OCI-LY1 (cell line): ENCODE measurements around the gene EYA3.

Experiments
- H2AFZ ChIP-seq: fragments of 200-600 bp; sonication (generic), shearing (Covaris generic); 2 replicates; pipeline ENCODE4 v1.6.0; 2014; ENCODE audit warnings: antibody characterized with exemption, mild to moderate bottlenecking, low read length
- H3F3A ChIP-seq: fragments of 200-600 bp; sonication (generic), shearing (Covaris generic); 2 replicates; pipeline ENCODE4 v1.6.0; 2014; ENCODE audit warnings: mild to moderate bottlenecking, antibody characterized with exemption, low read length, moderate library complexity; ENCODE audit not compliant: insufficient read depth
- H3K27ac ChIP-seq: fragments of 200-600 bp; sonication (generic); 2 replicates; pipeline ENCODE4 v1.5.1; 2014; ENCODE audit warnings: low read length, mixed run types, mild to moderate bottlenecking, low read depth; ENCODE audit not compliant: poor library complexity, severe bottlenecking
- H3K27me3 ChIP-seq: fragments of 200-600 bp; sonication (generic); 2 replicates; pipeline ENCODE4 v1.6.0; 2014; ENCODE audit warnings: antibody characterized with exemption, mild to moderate bottlenecking, low read length, moderate library complexity; ENCODE audit not compliant: insufficient read depth
- H3K36me3 ChIP-seq: fragments of 200-600 bp; sonication (generic); 2 replicates; pipeline ENCODE4 v1.6.1; 2014; ENCODE audit warnings: mild to moderate bottlenecking, antibody characterized with exemption, low read length, moderate library complexity, mixed read lengths; ENCODE audit not compliant: insufficient read depth
- H3K4me1 ChIP-seq: fragments of 200-600 bp; sonication (generic); 2 replicates; pipeline ENCODE4 v1.5.1; 2014; ENCODE audit warnings: mild to moderate bottlenecking, low read length, moderate library complexity; ENCODE audit not compliant: insufficient read depth, severe bottlenecking
- H3K4me2 ChIP-seq: fragments of 200-600 bp; sonication (generic), shearing (Covaris generic); 2 replicates; pipeline ENCODE4 v1.6.1; 2014; ENCODE audit warnings: low read length
- H3K4me3 ChIP-seq: fragments of 200-600 bp; sonication (generic); 2 replicates; pipeline ENCODE4 v1.5.1; 2014; ENCODE audit warnings: low read length, low read depth, mild to moderate bottlenecking, mixed read lengths; ENCODE audit not compliant: poor library complexity, severe bottlenecking
- H3K79me2 ChIP-seq: fragments of 200-600 bp; shearing (Covaris generic); 2 replicates; pipeline ENCODE4 v1.6.1; 2016; ENCODE audit warnings: mixed run types, low read length, mixed read lengths; ENCODE audit not compliant: insufficient read depth
- H3K9ac ChIP-seq: fragments of 200-600 bp; sonication (generic), shearing (Covaris generic); 2 replicates; pipeline ENCODE4 v1.6.1; 2014; ENCODE audit warnings: mild to moderate bottlenecking, low read length, mixed read lengths
- H3K9me2 ChIP-seq: fragments of 200-600 bp; sonication (generic), shearing (Covaris generic); 2 replicates; pipeline ENCODE4 v1.6.1; 2014; ENCODE audit warnings: low read depth, mild to moderate bottlenecking, low read length, mixed read lengths
- H3K9me3 ChIP-seq: fragments of 200-600 bp; shearing (Covaris generic); 2 replicates; pipeline ENCODE4 v1.6.1; 2014; ENCODE audit warnings: low read length, mixed read lengths
- H4K20me1 ChIP-seq: fragments of 200-600 bp; sonication (generic), shearing (Covaris generic); 2 replicates; pipeline ENCODE4 v1.6.0; 2016; ENCODE audit warnings: mild to moderate bottlenecking, low read length; ENCODE audit not compliant: insufficient read depth
- CTCF ChIP-seq: fragments of 200-600 bp; sonication (generic), shearing (Covaris generic); IDR thresholded peaks from 2 replicates; pipeline ENCODE4 v1.5.1; 2017; ENCODE audit warnings: mild to moderate bottlenecking, antibody characterized with exemption, low read length, moderate library complexity, mixed read lengths
- EZH2 ChIP-seq: fragments of 200-600 bp; sonication (generic), shearing (Covaris generic); IDR thresholded peaks from 2 replicates; pipeline ENCODE4 v1.8.0; 2017; ENCODE audit warnings: borderline replicate concordance, mixed run types, mild to moderate bottlenecking, antibody characterized with exemption, low read length, moderate library complexity, mixed read lengths

EYA3 gene

GRCh38 chr1:27979859-27980201, 108.6 kb downstream of the EYA3 start:
- Histone ChIP-seq H3K79me2 (no peaks in the 10 kb centered on the region), H3K4me1 (no peaks in the 10 kb centered on the region), H2AFZ (no peak overlapping the region), H4K20me1 (no peaks in the 10 kb centered on the region), H3K9me3 (no peaks in the 10 kb centered on the region), H3F3A (no peaks in the 10 kb centered on the region), H3K36me3 (peaks cover 6% of the 10 kb centered on the region; the same call in 1 of the 2 replicates), H3K4me2 (no peak overlapping the region), H3K9ac (no peak overlapping the region), H3K27ac (no peak overlapping the region), H3K9me2 (no peaks in the 10 kb centered on the region), H3K4me3 (no peak overlapping the region), H3K27me3 (no peaks in the 10 kb centered on the region)
- no peak for TF ChIP-seq EZH2
- no peak; the same call in 1 of the 2 replicates for TF ChIP-seq CTCF

- no peak overlapping the region for H3K27ac ChIP-seq
- TF ChIP-seq EZH2, result no peak
- peak; percentile 43 for TF ChIP-seq CTCF
- H3K4me2 ChIP-seq, result no peak overlapping the region
Observed at GRCh38 chr1:27979151-27979858, 109.1 kb downstream of the EYA3 start.

GRCh38 chr1:27974417-27974781, 114.0 kb downstream of the EYA3 start:
- no peak overlapping the region for H3K4me2 ChIP-seq
- TF ChIP-seq CTCF (no peak), EZH2 (no peak)
- H3K9ac ChIP-seq, result no peak overlapping the region
- no peak overlapping the region for H2AFZ ChIP-seq
- H3K9me2 ChIP-seq, result no peaks in the 10 kb centered on the region
- H3K4me1 ChIP-seq, result no peaks in the 10 kb centered on the region
- no peaks in the 10 kb centered on the region for H3K27me3 ChIP-seq
- H3K79me2 ChIP-seq, result no peaks in the 10 kb centered on the region
- H3K36me3 ChIP-seq, result peaks cover 19% of the 10 kb centered on the region; the same call in 1 of the 2 replicates
- no peaks in the 10 kb centered on the region for H3F3A ChIP-seq
- H3K27ac ChIP-seq, result no peak overlapping the region
- H4K20me1 ChIP-seq, result no peaks in the 10 kb centered on the region
- no peaks in the 10 kb centered on the region for H3K9me3 ChIP-seq
- no peak overlapping the region for H3K4me3 ChIP-seq

More at GRCh38 chr1:27979151-27979858, 109.1 kb downstream of the EYA3 start:
- Histone ChIP-seq H3K9ac (0 out of 2 replicates have a peak overlapping the region, but pooled peaks have one; percentile 21), H3K36me3 (0 out of 2 replicates have a peak, but pooled peaks cover 5% of the 10 kb centered on the region), H3K27me3 (no peaks in the 10 kb centered on the region), H3K9me2 (no peaks in the 10 kb centered on the region), H3F3A (no peaks in the 10 kb centered on the region), H4K20me1 (no peaks in the 10 kb centered on the region), H3K4me3 (no peak overlapping the region), H3K4me1 (no peaks in the 10 kb centered on the region), H3K79me2 (no peaks in the 10 kb centered on the region), H2AFZ (no peak overlapping the region), H3K9me3 (no peaks in the 10 kb centered on the region)
